ENCODE results near the gene MAPK6. TPM values are rescaled to one million over a fixed set of nuclear protein-coding genes. Genes with fewer than 3 reads are reported as not detected.

Gene MAPK6
- 40.3 to 70.0 TPM (median 48.2 TPM) in 5 replicates for total RNA-seq (2022; extraction: Qiagen RNA extraction; ENCODE audit: low read depth)

DNA sequence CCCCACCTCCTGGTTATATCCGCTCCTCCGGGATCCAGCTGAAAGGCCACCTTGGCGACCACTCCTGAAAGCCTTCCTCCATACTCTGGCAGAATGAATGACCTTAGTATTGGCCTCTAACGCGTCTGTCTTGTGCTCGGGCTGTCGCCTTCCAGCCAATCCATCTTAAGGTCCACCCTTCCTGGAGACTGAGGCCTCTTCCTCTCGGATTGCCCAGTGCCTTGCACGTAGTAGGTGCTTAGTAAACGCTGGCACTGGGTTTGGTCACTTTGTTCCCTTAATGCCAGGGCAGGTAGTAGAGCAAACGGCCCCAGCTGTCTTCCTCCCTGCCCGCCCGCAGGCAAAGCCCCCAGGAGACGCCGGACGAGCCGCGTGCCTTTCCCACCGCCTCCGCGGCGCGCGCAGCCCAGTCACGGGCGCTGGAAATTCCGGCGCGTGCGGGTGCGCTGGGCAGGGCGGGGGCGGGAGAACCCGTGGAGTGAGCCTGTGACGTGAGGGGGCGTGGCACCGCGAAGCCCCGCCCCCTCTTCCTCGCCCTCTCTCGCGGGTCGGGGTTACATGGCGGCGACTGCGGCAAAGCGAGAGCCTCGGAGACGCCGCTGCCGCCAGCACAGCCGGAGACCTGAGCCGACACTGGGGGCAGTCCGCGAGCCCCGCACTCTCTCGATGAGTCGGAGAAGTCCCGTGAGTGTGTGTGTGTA, at the start of gene MAPK6:
Gene MAPK6, plus strand, starts transcription at position 527 of the 701 bp plus-strand sequence. CDS start 27,242 bp downstream, outside the sequence.

DNA sequence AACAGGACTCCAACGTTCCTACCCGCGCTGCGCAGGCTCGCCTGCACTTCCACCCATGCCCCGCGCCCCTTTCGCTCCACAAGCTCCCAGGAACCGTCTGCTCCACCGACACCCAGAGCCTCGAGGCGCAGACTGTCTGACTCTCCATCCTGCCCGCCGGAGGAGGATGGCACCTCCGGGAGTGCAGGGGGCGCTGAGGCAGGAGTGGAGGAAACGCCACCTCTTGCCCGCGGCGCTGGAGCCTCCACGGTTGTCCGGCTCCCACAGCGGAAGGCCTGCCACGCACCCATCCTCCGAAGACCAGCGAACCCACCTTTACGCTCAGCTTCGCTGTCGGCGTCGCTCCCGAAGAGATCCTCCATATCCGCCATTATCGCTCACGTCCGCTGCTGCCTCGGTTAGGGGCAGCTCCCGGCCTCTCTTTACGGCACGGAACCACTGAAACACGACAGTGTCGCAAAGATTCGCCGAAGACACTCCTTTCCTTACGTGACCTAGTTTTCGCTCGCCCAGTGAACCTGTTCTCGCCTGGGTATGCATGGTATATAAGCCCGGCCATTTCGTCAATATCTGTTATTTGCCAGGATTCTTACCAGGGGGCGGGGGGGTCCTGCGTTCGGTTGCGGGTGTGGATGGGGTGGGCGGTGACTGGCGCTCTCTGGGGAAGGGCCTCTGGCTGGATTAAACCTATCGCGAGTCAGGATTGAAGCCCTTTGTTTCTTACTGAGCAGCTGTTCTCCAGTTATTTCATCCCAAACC, 47.5 kb upstream of the MAPK6 start, which contains the start of gene LEO1:
Gene LEO1, minus strand, starts transcription at position 404 of the 759 bp plus-strand sequence. Its CDS starts 33 bp downstream, at position 371.

Other genes with a start within 250 kb of the MAPK6 start
- gene TMOD3, start 189.6 kb upstream of the MAPK6 start, total RNA-seq (2022; extraction: Qiagen RNA extraction; ENCODE audit: low read depth), result 39.3 to 66.7 TPM (median 49.9 TPM) in 5 replicates
- 49.6 to 77.0 TPM (median 51.6 TPM) in 5 replicates for gene LEO1, start 47.4 kb upstream of the MAPK6 start, total RNA-seq (2022; extraction: Qiagen RNA extraction; ENCODE audit: low read depth)
- gene BCL2L10, start 93.6 kb downstream of the MAPK6 start, total RNA-seq (2022; extraction: Qiagen RNA extraction; ENCODE audit: low read depth), result 0.18 to 0.34 TPM (median 0.27 TPM) in 4 of 5 replicates, not detected in the other
- 46.9 to 56.6 TPM (median 53.0 TPM) in 5 replicates for gene GNB5, start 172.2 kb downstream of the MAPK6 start, total RNA-seq (2022; extraction: Qiagen RNA extraction; ENCODE audit: low read depth)